Activated T-helper 1 cell treated with Interleukin-2 at 50 U/mL for 16 hours (primary cell): ENCODE results near the gene SMIM33.
"Not testable (repeated sequence)": the region's sequence is repeated elsewhere in the genome, so short reads cannot be mapped to it uniquely, and the experiment has no call there.

Experiments
- DNase-seq: peaks from one replicate; pipeline ENCODE4 v3.0.0-alpha.2; 2020; ENCODE audit warnings: low read depth

Gene SMIM33

GRCh38 chr5:139457241-139457640 is 13.6 kb upstream of the SMIM33 start:
- no peak for DNase-seq

- no peak for DNase-seq
Observed at GRCh38 chr5:139457653-139458306, 13.0 kb upstream of the SMIM33 start.

GRCh38 chr5:139458580-139459407 is 12.0 kb upstream of the SMIM33 start:
- peak; percentile 66 for DNase-seq

GRCh38 chr5:139459451-139459934 is 11.3 kb upstream of the SMIM33 start:
- no peak for DNase-seq

- no peak for DNase-seq
Observed at GRCh38 chr5:139460455-139460854, 10.3 kb upstream of the SMIM33 start.

- DNase-seq, result no peak
Observed at GRCh38 chr5:139461176-139461575, 9.6 kb upstream of the SMIM33 start.

GRCh38 chr5:139461698-139462097 is 9.1 kb upstream of the SMIM33 start:
- DNase-seq, result no peak

GRCh38 chr5:139462586-139463276 is 8.1 kb upstream of the SMIM33 start, which contains the start of gene ECSCR:
ECSCR (minus strand) TSS chr5:139462743; CDS start chr5:139462670, 73 bp downstream.
- no peak for DNase-seq

- DNase-seq, result no peak
Observed at GRCh38 chr5:139468421-139468931, 2.3 kb upstream of the SMIM33 start.

GRCh38 chr5:139472386-139473030 is 1.7 kb downstream of the SMIM33 start:
- no peak for DNase-seq

GRCh38 chr5:139473105-139473504 is 2.3 kb downstream of the SMIM33 start:
- no peak for DNase-seq

- DNase-seq, result no peak
Observed at GRCh38 chr5:139473565-139473964, 2.8 kb downstream of the SMIM33 start.

GRCh38 chr5:139474890-139475791 is 4.3 kb downstream of the SMIM33 start:
- no peak for DNase-seq

GRCh38 chr5:139475865-139476617 is 5.2 kb downstream of the SMIM33 start:
- no peak for DNase-seq

GRCh38 chr5:139478657-139479423 is 8.0 kb downstream of the SMIM33 start:
- DNase-seq, result not testable (repeated sequence)

- DNase-seq, result not testable (repeated sequence)
Observed at GRCh38 chr5:139479729-139480128, 8.9 kb downstream of the SMIM33 start.

- DNase-seq, result no peak
Observed at GRCh38 chr5:139481122-139481533, 10.3 kb downstream of the SMIM33 start.

- DNase-seq, result no peak
Observed at GRCh38 chr5:139481580-139482049, 10.8 kb downstream of the SMIM33 start.
